OCI-LY7 (cell line): ENCODE data around the gene TYROBP.

ENCODE experiments used
- EZH2phosphoT487 ChIP-seq: fragments of 200-600 bp; sonication (generic); IDR thresholded peaks from 2 replicates; pipeline ENCODE4 v1.6.1; 2018; ENCODE audit warnings: low read depth, borderline replicate concordance, mild to moderate bottlenecking, mixed run types, antibody characterized with exemption, low read length, moderate library complexity, mixed read lengths
- TF ChIP-seq, protein P1 (sequence below): fragments of 200-600 bp; sonication (generic); conservative IDR thresholded peaks from 2 replicates; pipeline ENCODE4 v1.5.1; 2014; ENCODE audit warnings: mild to moderate bottlenecking, antibody characterized with exemption, low read length, moderate library complexity, mixed read lengths

DNA sequence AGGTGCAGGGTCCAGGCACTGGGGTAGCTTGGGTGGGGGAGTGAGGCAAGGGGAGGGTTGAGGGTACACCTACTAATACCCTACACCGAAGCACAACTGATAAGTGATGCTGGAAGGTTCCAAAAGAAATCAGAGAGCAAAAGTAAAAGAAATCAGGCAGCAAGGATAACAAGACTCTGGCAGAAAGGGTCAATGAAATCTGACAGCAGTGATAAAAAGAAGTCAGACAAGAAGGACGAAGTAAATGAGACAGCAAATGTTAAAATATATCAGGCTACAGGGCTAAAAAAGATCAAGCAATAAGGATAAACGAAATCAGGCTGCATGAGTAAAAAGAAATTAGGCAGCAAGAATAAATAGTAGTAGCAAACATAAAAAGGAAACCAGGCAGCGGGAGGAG, 32.7 kb upstream of the TYROBP start:
- TF ChIP-seq, protein P1, sequence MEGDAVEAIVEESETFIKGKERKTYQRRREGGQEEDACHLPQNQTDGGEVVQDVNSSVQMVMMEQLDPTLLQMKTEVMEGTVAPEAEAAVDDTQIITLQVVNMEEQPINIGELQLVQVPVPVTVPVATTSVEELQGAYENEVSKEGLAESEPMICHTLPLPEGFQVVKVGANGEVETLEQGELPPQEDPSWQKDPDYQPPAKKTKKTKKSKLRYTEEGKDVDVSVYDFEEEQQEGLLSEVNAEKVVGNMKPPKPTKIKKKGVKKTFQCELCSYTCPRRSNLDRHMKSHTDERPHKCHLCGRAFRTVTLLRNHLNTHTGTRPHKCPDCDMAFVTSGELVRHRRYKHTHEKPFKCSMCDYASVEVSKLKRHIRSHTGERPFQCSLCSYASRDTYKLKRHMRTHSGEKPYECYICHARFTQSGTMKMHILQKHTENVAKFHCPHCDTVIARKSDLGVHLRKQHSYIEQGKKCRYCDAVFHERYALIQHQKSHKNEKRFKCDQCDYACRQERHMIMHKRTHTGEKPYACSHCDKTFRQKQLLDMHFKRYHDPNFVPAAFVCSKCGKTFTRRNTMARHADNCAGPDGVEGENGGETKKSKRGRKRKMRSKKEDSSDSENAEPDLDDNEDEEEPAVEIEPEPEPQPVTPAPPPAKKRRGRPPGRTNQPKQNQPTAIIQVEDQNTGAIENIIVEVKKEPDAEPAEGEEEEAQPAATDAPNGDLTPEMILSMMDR, result no peak
- TF ChIP-seq EZH2phosphoT487, result no peak
